DOHH2 (cell line): Measurements from ENCODE around the gene SYT3.

Experiments used
- H3F3A ChIP-seq: fragments of 200-600 bp; sonication (generic), shearing (Covaris generic); 2 replicates; pipeline ENCODE4 v1.6.0; 2016; ENCODE audit warnings: antibody characterized with exemption, mild to moderate bottlenecking; ENCODE audit not compliant: control insufficient read depth, insufficient read depth
- H3K27ac ChIP-seq: fragments of 200-600 bp; sonication (generic); 2 replicates; pipeline ENCODE4 v1.5.1; 2014; ENCODE audit warnings: low read depth, mild to moderate bottlenecking, low read length, moderate library complexity
- H3K27me3 ChIP-seq: fragments of 200-600 bp; sonication (generic); 2 replicates; pipeline ENCODE4 v1.6.1; 2014; ENCODE audit warnings: mild to moderate bottlenecking, low read length, mixed read lengths; ENCODE audit not compliant: control insufficient read depth
- H3K36me3 ChIP-seq: fragments of 200-600 bp; sonication (generic); 2 replicates; pipeline ENCODE4 v1.6.1; 2014; ENCODE audit warnings: mild to moderate bottlenecking, low read length, moderate library complexity, mixed read lengths; ENCODE audit not compliant: control insufficient read depth
- H3K4me1 ChIP-seq: fragments of 200-600 bp; sonication (generic); 2 replicates; pipeline ENCODE4 v1.6.1; 2014; ENCODE audit warnings: mild to moderate bottlenecking, low read length, mixed read lengths; ENCODE audit not compliant: control insufficient read depth
- H3K4me2 ChIP-seq: fragments of 200-600 bp; sonication (generic); 2 replicates; pipeline ENCODE4 v1.6.0; 2014; ENCODE audit warnings: mild to moderate bottlenecking, low read length, moderate library complexity
- H3K4me3 ChIP-seq: fragments of 200-600 bp; sonication (generic); 2 replicates; pipeline ENCODE4 v1.5.1; 2014; ENCODE audit warnings: mild to moderate bottlenecking, low read length, mixed read lengths
- H3K79me2 ChIP-seq: fragments of 200-600 bp; sonication (generic); 2 replicates; pipeline ENCODE4 v1.6.1; 2014; ENCODE audit warnings: mild to moderate bottlenecking, low read length, mixed read lengths; ENCODE audit not compliant: control insufficient read depth
- H3K9me2 ChIP-seq: fragments of 200-600 bp; sonication (generic); replicated peaks from 2 replicates; pipeline ENCODE4 v1.6.1; 2014; ENCODE audit warnings: mild to moderate bottlenecking, low read length, mixed read lengths; ENCODE audit not compliant: control insufficient read depth
- H3K9me3 ChIP-seq: fragments of 200-600 bp; sonication (generic); 2 replicates; pipeline ENCODE4 v1.6.1; 2014; ENCODE audit warnings: antibody characterized with exemption, low read length, mixed read lengths; ENCODE audit not compliant: control insufficient read depth, insufficient read depth
- H4K20me1 ChIP-seq: fragments of 200-600 bp; sonication (generic); 2 replicates; pipeline ENCODE4 v1.6.0; 2014; ENCODE audit warnings: low read depth, mild to moderate bottlenecking, antibody characterized with exemption, low read length, moderate library complexity; ENCODE audit not compliant: control insufficient read depth, insufficient read depth
- CTCF ChIP-seq: fragments of 200-600 bp; sonication (generic); IDR thresholded peaks from one replicate; pipeline ENCODE4 v1.5.1; 2014; ENCODE audit warnings: antibody characterized with exemption, mild to moderate bottlenecking, low read depth, low read length; ENCODE audit not compliant: poor library complexity, severe bottlenecking
- EZH2phosphoT487 ChIP-seq: fragments of 200-600 bp; sonication (generic); IDR thresholded peaks from 2 replicates; pipeline ENCODE4 v1.6.1; 2017; ENCODE audit warnings: borderline replicate concordance, mild to moderate bottlenecking, antibody characterized with exemption, low read length, moderate library complexity, mixed read lengths

SYT3 gene

DNA sequence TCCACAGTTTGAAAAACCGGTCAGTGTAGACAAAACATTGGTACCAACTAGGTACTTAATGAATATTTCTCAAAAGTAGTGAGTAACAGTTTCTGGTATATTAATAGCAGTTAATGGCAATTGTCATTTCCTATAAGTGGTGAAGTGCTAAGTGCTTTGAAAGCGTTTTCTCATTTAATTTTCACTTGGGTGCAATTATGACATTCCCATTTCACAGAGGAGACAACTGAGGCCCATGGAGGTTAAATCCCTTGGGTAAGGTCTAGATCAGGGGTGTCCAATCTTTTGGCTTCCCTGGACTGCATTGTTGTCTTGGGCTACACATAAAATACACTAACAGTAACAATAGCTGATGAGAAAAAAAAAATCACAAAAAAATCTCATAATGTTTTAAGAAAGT, 687 bp upstream of the SYT3 start:
- Histone ChIP-seq H4K20me1 (no peaks in the 10 kb centered on the region), H3K36me3 (no peaks in the 10 kb centered on the region), H3F3A (no peaks in the 10 kb centered on the region), H3K9me2 (no peaks in the 10 kb centered on the region), H3K4me1 (no peaks in the 10 kb centered on the region), H3K79me2 (no peaks in the 10 kb centered on the region), H3K27ac (no peak overlapping the region), H3K9me3 (peaks cover 1% of the 10 kb centered on the region; the same call in 1 of the 2 replicates), H3K4me2 (no peak overlapping the region), H3K4me3 (no peak overlapping the region), H3K27me3 (peaks cover 26% of the 10 kb centered on the region)
- no peak for TF ChIP-seq CTCF
- TF ChIP-seq EZH2phosphoT487: no peak

GRCh38 chr19:50638600-50638999, 1.1 kb downstream of the SYT3 start:
- Histone ChIP-seq H3K4me1 (no peaks in the 10 kb centered on the region), H3K9me3 (peaks cover 13% of the 10 kb centered on the region), H3K27me3 (peaks cover 24% of the 10 kb centered on the region), H4K20me1 (no peaks in the 10 kb centered on the region), H3K4me2 (no peak overlapping the region), H3F3A (no peaks in the 10 kb centered on the region), H3K9me2 (no peaks in the 10 kb centered on the region), H3K79me2 (no peaks in the 10 kb centered on the region), H3K27ac (no peak overlapping the region), H3K4me3 (no peak overlapping the region), H3K36me3 (no peaks in the 10 kb centered on the region)
- TF ChIP-seq CTCF: no peak
- no peak for TF ChIP-seq EZH2phosphoT487

DNA sequence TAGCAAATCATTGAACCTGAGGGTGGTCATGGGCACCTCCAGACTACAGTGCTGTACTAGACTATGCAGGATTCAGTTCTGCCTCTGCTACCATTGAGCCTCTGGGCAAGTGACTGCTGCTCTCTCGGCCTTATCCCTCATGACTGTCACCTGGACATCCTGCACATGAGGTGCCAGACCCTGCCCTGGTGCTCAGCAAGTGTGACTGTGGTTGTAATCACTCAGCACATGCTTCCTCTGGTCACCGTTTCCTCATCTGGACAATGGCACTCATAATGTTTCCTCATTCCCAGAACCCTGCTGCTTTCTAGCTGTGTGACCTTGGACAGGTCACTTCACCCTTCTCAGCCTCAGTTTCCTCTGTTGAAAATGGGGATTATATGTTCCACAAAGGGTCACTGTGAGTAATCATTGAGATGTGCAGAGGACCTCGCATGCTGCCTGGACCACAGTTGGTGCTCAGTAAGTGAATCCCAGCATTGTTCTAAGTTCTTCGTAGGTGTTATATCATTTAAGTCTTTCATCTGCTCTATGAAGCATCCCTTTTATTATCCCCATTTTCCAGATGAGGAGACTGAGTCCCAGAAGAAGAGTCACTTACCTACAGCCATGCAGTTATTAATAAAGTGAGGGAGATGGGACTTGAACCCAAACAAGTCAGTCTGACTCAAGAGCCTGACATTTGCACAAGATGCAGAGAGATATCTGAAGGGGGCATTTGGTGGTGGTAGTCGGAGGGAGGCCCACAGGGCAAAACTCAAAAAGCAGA, 3.2 kb downstream of the SYT3 start:
- no peaks in the 10 kb centered on the region for H3F3A ChIP-seq
- no peak overlapping the region for H3K4me2 ChIP-seq
- H3K36me3 ChIP-seq: no peaks in the 10 kb centered on the region
- peaks cover 24% of the 10 kb centered on the region for H3K27me3 ChIP-seq
- H3K79me2 ChIP-seq: no peaks in the 10 kb centered on the region
- H3K9me3 ChIP-seq: peaks cover 15% of the 10 kb centered on the region
- H3K27ac ChIP-seq: no peak overlapping the region
- no peaks in the 10 kb centered on the region for H4K20me1 ChIP-seq
- H3K4me1 ChIP-seq: no peaks in the 10 kb centered on the region
- H3K9me2 ChIP-seq: no peaks in the 10 kb centered on the region
- H3K4me3 ChIP-seq: no peak overlapping the region
- TF ChIP-seq EZH2phosphoT487 (no peak), CTCF (no peak)
